Astrocyte of the cerebellum (primary cell): ENCODE results near the gene GPC1.

ENCODE experiments used
- DNase-seq: peaks from one replicate; pipeline ENCODE4 v3.0.0-alpha.2; 2011; ENCODE audit warnings: low read depth
- H3K4me3 ChIP-seq: 2 replicates; pipeline ENCODE4 v1.5.1; 2011; ENCODE audit warnings: mild to moderate bottlenecking, low read depth, low read length, moderate library complexity
- in situ Hi-C: cut with HindIII; loops from 2 replicates; pipeline ENCODE4 v1.10.0; 2017; ENCODE audit warnings: low sequenced_read_pairs
- TF ChIP-seq, protein P1 (sequence below): IDR thresholded peaks from 2 replicates; pipeline ENCODE4 v1.5.1; 2012; ENCODE audit warnings: low read length, low read depth, moderate library complexity, mild to moderate bottlenecking; ENCODE audit errors: missing control alignments

The GPC1 gene

DNA sequence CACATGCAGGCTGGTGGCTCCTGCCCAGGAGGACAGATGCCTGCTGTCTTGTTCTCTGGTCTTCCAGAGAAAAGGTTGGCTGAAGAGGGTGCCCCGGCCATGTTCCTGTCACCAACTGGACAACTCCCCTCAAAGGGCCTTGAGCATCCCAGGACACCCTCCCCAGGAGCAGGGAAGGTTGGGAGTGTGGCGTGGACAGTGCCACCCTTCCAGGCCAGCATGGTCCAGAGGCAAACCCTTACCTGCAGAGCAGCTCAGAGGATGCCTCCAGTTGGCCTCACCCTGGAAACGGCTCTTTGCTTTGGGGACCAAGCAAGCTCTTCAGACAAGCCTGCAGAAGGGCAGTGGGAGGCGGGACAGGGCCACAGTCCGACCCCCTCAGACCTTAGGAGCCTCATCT lies 4.9 kb upstream of the GPC1 start:
- H3K4me3 ChIP-seq, result no peak overlapping the region
- TF ChIP-seq, protein P1, sequence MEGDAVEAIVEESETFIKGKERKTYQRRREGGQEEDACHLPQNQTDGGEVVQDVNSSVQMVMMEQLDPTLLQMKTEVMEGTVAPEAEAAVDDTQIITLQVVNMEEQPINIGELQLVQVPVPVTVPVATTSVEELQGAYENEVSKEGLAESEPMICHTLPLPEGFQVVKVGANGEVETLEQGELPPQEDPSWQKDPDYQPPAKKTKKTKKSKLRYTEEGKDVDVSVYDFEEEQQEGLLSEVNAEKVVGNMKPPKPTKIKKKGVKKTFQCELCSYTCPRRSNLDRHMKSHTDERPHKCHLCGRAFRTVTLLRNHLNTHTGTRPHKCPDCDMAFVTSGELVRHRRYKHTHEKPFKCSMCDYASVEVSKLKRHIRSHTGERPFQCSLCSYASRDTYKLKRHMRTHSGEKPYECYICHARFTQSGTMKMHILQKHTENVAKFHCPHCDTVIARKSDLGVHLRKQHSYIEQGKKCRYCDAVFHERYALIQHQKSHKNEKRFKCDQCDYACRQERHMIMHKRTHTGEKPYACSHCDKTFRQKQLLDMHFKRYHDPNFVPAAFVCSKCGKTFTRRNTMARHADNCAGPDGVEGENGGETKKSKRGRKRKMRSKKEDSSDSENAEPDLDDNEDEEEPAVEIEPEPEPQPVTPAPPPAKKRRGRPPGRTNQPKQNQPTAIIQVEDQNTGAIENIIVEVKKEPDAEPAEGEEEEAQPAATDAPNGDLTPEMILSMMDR, result no peak
- in situ Hi-C loops, result no loop called here
- DNase-seq, result no peak

DNA sequence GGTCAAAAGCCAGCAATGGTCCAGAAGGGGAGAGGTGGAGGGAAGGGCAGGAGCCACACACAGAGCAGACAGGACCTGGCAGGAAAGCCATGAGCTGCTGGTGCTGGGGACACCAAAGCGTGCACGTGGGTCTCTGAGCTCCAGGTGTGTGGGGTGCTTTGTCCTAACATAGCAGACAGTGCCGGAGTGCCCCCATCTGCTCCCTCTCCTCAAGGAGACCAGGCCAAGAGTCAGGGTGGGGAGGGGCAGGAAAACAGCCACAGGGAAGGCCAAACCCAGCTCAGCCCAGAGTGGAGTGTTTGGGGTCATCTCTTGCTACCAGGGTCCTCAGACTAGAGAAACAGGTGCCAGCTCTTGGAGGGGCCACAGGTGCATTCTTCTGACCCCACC lies 4.2 kb upstream of the GPC1 start:
- TF ChIP-seq, protein P1, result no peak
- DNase-seq, result no peak
- H3K4me3 ChIP-seq, result no peak overlapping the region
- in situ Hi-C loops, result no loop called here

DNA sequence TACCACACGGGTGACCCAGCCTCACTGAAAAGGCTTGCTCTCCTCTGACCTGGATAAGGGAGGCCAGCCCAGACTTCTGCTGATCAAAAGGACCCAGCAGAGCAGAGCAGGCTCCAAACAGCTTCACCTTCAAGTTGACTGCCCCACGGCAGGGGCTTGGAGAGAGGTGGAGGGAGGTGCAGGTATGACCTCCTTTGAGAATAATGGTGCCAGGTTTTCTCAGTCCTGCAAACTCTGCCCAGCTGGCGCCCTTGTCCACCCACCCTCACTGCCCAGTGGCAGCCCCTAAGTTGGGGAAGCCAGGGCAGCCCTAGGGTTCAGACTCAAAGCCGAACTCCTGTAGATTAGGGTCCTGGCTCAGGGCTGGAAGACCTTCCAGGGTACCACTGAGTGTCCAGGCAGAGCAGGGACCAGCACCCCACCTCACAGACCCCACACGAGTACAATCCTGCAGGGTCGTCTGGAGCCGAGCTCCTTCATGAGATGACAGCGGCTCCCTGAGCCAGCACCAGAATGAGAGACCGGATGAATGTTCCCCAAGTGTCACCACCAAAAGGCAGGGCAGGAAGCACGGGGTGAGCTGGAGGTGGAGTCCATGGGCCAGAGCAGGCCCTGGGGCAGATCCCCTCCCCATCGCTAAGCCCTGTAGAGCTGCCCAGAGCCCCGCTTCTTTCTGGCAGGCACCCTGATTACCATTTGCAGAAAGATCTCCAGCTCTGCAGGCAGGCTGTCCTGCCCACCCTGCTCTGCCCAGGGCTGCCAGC lies 3.6 kb upstream of the GPC1 start:
- no peak for DNase-seq
- in situ Hi-C loops, result no loop called here
- H3K4me3 ChIP-seq, result no peak overlapping the region
- TF ChIP-seq, protein P1, result no peak

DNA sequence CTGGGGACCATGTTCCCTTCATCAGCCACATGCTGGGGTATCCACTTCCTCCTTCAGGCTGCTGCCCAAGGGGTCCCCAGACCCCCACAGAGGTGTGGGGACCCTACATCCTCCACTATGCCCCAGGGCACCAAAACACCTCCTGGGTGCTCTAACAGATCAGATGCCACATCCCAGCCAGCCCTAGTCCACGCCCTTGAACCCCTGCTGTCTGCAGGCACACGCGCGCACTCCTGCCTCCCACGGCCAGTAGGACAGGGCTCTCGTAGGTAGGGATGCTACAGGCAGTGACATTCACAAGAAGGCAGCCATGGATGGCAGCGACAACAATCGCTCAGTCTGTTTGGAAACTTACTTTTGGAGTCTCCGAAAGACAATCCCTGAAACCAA lies 3.0 kb upstream of the GPC1 start:
- no peak for DNase-seq
- no peak overlapping the region for H3K4me3 ChIP-seq
- TF ChIP-seq, protein P1, result no peak
- in situ Hi-C loops, result no loop called here

DNA sequence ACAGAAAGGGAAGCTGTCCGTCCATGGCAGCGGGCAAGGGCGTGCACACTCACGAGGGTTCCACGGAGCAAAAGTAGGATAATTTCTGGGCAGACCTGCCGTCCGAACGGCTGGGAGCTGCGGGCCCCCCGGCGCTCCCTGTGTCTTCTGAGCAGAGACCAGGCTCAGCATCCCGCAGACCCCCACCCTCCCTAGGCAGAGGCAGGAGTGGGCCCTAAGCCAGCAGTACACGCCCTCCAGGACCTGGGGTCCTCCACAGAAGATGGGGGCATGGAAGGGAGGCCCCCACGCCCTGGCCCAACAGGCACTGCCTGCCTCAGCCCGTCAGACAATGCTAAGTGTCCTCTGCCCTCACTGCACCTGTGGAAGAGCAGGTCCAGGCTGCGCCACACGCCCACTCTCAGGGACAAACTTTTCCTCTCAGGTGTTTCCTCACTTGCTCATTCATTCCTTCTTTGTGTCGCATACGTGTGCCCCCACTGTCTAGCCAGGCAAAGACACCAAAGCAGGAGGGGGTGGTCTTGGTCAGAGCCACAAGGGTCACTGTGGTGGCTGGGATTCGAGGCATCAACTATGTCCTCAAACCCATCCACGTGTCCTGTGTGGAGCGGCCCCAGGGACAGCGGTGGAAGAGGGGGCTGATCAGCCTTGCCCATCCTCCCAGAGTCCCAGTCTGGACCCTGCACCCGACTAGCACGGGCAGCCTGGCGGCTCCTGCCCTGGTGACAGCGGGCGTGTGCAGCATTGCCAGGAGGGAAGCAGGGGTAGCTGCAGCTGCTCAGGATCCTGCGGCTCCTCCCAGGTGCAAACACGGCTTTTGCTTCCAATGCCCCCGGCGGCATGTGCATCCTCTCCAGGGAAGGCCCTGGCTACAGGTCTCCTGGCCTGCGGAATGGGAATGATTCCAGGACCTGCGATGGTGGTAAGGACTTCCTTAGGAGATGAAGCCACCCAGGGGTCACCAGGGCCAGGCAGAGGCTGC lies 2.4 kb upstream of the GPC1 start:
- no peak overlapping the region for H3K4me3 ChIP-seq
- DNase-seq, result no peak
- TF ChIP-seq, protein P1, result no peak
- in situ Hi-C loops, result no loop called here

DNA sequence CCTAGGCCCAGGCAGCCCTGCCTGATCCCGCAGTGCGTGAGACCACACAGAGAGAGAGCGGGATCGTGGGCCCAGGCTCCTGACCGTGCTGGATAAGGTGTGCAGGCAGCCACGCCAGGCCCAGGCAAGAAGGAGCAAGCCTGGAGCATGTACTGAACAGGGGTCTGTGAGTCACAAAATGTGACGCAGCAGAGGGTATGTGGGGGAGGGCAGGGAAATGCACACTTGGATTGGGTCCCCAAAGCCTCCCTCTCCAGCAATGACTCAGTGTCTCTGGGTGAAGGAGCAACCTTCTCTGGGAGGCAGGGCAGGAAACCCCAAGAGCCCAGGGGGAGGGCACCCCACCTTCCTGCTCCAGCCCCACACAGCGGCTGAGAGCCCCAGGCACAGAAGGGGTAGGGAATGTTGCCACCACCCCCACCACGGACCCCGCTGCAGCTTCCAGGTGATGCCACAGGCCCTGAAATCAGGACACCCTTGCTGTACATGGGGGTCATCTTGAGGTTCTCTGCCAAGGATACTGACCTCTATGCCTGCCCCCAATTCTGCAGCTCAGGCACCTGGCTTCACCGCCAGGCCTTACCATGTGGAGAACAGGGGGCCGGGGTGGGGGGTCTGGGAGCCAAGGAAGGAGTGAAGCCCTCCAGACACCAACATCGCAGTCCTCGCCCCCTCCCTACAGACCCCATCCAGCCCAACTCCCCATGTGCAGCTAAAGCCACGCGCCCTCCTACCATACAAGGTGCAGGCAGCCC lies 1.3 kb upstream of the GPC1 start:
- in situ Hi-C loops, result no loop called here
- TF ChIP-seq, protein P1, result no peak
- peak; percentile 73 for DNase-seq
- peak overlapping the region; percentile 50 for H3K4me3 ChIP-seq
